Measurements from ENCODE around the gene PVALB.

PVALB gene

GRCh38 chr22:36830601-36831000 is 13.8 kb upstream of the PVALB start:
- Histone ChIP-seq H3K9me3 (ENCODE audit: control insufficient read depth, insufficient read depth, low read depth, low read length) (no peaks in the 10 kb centered on the region), H3K36me3 (ENCODE audit: control insufficient read depth in 2 of 2, insufficient read depth in 1 of 2, low read length in 2 of 2) (no peaks in the 10 kb centered on the region), H3K4me3 (ENCODE audit: low read depth, low read length) (no peak overlapping the region), H3K4me1 (ENCODE audit: control insufficient read depth, insufficient read depth, low read length) (no peaks in the 10 kb centered on the region), H3K27ac (ENCODE audit: extremely low read depth, low read depth, low read length) (no peak overlapping the region)
- no peak for TF ChIP-seq GLIS1 (tag by site-specific recombination; IDR thresholded peaks at IDR 0.05)
- no peak for TF ChIP-seq SCRT2 (tag by site-specific recombination; IDR thresholded peaks at IDR 0.05)
- TF ChIP-seq ZNF155 (tag by site-specific recombination; IDR thresholded peaks at IDR 0.05) = no peak
- no peak for TF ChIP-seq ELK4 (IDR thresholded peaks at IDR 0.05; ENCODE audit: borderline replicate concordance, low read depth, low read length)
- no peak for TF ChIP-seq OSR2 (tag by site-specific recombination; IDR thresholded peaks at IDR 0.05)
- no peak for TF ChIP-seq ZNF37A (tag by site-specific recombination; IDR thresholded peaks at IDR 0.05)
- no peak for TF ChIP-seq FEZF1 (tag by site-specific recombination; IDR thresholded peaks at IDR 0.05)
- TF ChIP-seq GFI1B (tag by site-specific recombination; IDR thresholded peaks at IDR 0.05) = no peak
- TF ChIP-seq ZNF600 (tag by site-specific recombination; IDR thresholded peaks at IDR 0.05) = no peak
- no peak for TF ChIP-seq ZNF785 (tag by site-specific recombination; IDR thresholded peaks at IDR 0.05)
- TF ChIP-seq ZNF26 (tag by site-specific recombination; IDR thresholded peaks at IDR 0.05) = no peak
- no peak for TF ChIP-seq MEIS1 (CRISPR knock-in tag; IDR thresholded peaks at IDR 0.05; ENCODE audit: borderline replicate concordance)
- TF ChIP-seq ZNF133 (tag by site-specific recombination; IDR thresholded peaks at IDR 0.05) = no peak
- TF ChIP-seq ZNF792 (tag by site-specific recombination; IDR thresholded peaks at IDR 0.05) = no peak
- TF ChIP-seq, protein P1, sequence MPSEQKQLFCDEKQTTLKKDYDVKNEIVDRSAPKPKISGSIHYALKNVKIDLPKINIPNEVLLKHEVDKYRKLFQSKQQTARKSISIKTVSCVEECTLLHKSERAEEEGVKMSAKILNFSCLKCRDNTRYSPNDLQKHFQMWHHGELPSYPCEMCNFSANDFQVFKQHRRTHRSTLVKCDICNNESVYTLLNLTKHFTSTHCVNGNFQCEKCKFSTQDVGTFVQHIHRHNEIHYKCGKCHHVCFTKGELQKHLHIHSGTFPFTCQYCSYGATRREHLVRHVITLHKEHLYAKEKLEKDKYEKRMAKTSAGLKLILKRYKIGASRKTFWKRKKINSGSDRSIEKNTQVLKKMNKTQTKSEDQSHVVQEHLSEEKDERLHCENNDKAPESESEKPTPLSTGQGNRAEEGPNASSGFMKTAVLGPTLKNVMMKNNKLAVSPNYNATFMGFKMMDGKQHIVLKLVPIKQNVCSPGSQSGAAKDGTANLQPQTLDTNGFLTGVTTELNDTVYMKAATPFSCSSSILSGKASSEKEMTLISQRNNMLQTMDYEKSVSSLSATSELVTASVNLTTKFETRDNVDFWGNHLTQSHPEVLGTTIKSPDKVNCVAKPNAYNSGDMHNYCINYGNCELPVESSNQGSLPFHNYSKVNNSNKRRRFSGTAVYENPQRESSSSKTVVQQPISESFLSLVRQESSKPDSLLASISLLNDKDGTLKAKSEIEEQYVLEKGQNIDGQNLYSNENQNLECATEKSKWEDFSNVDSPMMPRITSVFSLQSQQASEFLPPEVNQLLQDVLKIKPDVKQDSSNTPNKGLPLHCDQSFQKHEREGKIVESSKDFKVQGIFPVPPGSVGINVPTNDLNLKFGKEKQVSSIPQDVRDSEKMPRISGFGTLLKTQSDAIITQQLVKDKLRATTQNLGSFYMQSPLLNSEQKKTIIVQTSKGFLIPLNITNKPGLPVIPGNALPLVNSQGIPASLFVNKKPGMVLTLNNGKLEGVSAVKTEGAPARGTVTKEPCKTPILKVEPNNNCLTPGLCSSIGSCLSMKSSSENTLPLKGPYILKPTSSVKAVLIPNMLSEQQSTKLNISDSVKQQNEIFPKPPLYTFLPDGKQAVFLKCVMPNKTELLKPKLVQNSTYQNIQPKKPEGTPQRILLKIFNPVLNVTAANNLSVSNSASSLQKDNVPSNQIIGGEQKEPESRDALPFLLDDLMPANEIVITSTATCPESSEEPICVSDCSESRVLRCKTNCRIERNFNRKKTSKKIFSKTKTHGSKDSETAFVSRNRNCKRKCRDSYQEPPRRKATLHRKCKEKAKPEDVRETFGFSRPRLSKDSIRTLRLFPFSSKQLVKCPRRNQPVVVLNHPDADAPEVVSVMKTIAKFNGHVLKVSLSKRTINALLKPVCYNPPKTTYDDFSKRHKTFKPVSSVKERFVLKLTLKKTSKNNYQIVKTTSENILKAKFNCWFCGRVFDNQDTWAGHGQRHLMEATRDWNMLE (tag by site-specific recombination; conservative IDR thresholded peaks at IDR 0.05; ENCODE audit: low read depth) = no peak
- TF ChIP-seq ZFP3 (tag by site-specific recombination; IDR thresholded peaks at IDR 0.05; ENCODE audit: low read depth) = no peak
- no peak for TF ChIP-seq REPIN1 (tag by site-specific recombination; IDR thresholded peaks at IDR 0.05; ENCODE audit: low read depth)
- CTCF ChIA-PET = interaction anchor here (0.8 to 2.9 kb wide), 3 partner anchors 26 to 141 kb away, joined by 3 to 18 read pairs (median 6); no protein-coding TSS in a partner anchor
- POLR2A ChIA-PET = no interaction called here

- ChIA-PET CTCF (interaction anchor here (0.6 to 1.5 kb wide), 4 partner anchors 24 to 148 kb away, joined by 3 to 9 read pairs (median 6); no protein-coding TSS in a partner anchor), POLR2A (no interaction called here)
- Histone ChIP-seq H3K9me3 (ENCODE audit: control insufficient read depth, insufficient read depth, low read depth, low read length) (no peaks in the 10 kb centered on the region), H3K4me3 (ENCODE audit: low read depth, low read length) (no peak overlapping the region), H3K27ac (ENCODE audit: extremely low read depth, low read depth, low read length) (no peak overlapping the region), H3K36me3 (ENCODE audit: control insufficient read depth in 2 of 2, insufficient read depth in 1 of 2, low read length in 2 of 2) (no peaks in the 10 kb centered on the region), H3K4me1 (ENCODE audit: control insufficient read depth, insufficient read depth, low read length) (no peaks in the 10 kb centered on the region)
- TF ChIP-seq ZNF585B (tag by site-specific recombination; IDR thresholded peaks at IDR 0.05) = no peak
- TF ChIP-seq ZBTB26 (tag by site-specific recombination; optimal IDR thresholded peaks at IDR 0.05) = no peak
- no peak for TF ChIP-seq ZNF121 (tag by site-specific recombination; IDR thresholded peaks at IDR 0.05)
- TF ChIP-seq PRDM10 (tag by site-specific recombination; IDR thresholded peaks at IDR 0.05) = no peak
These were observed 12.7 kb upstream of the PVALB start for GRCh38 chr22:36829370-36830002.

Measured in HEK293 (cell line).